Measurements from ENCODE around the gene SAXO1. TPM values are rescaled to one million over a fixed set of nuclear protein-coding genes. Genes with fewer than 3 reads are reported as not detected.

SAXO1 gene
- total and polyA plus RNA-seq, 2 experiments from 2014 or later: 0.02 TPM; not detected in 1

DNA sequence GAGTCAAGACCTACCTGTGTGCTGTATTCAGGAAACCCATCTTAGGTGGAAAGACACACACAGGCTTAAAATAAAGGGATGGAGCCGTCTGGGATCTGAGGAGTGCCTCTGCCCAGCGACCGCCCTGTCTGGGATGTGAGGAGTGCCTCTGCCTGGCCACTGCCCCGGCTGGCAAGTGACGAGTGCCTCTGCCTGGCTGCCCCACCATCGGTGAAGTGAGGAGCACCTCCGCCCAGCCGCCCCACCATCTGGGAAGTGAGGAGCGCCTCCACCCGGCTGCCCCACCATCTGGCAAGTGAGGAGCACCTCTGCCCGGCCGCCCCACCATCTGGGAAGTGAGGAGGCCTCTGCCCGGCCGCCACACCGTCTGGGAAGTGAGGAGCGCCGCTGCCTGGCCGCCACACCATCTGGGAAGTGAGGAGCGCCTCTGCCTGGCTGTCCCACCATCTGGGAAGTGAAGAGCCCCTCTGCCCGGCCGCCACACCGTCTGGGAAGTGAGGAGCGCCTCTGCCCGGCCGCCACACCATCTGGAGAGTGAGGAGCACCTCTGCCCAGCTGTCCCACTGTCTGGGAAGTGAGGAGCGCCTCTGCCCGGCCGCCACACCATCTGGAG is 33.7 kb downstream of the SAXO1 start (continued):
- TF ChIP-seq ZNF462 (CRISPR knock-in tag; IDR thresholded peaks at IDR 0.05): no peak

- H3K4me3 Mint-ChIP-seq: no peak overlapping the region
- H3F3A ChIP-seq (replicated peaks; ENCODE audit: low read depth): no peaks in the 10 kb centered on the region
- H2AFZ ChIP-seq: no peak overlapping the region
- H3K36me3 ChIP-seq (ENCODE audit: insufficient read depth): no peaks in the 10 kb centered on the region
- no peaks in the 10 kb centered on the region for H3K4me1 Mint-ChIP-seq
- peaks cover 9% of the 10 kb centered on the region for H3K27me3 Mint-ChIP-seq (ENCODE audit: insufficient read depth, low read depth, poor library complexity)
- no peaks in the 10 kb centered on the region for H3K9me2 ChIP-seq (ENCODE audit: insufficient read depth)
- H3K4me1 ChIP-seq (ENCODE audit: insufficient read depth): no peaks in the 10 kb centered on the region
- peaks cover 23% of the 10 kb centered on the region for H3K36me3 Mint-ChIP-seq (ENCODE audit: low read depth)
- no peaks in the 10 kb centered on the region for H3K27me3 ChIP-seq (ENCODE audit: insufficient read depth)
- no peaks in the 10 kb centered on the region for H3K79me2 ChIP-seq (replicated peaks; ENCODE audit: insufficient read depth)
- no peaks in the 10 kb centered on the region for H4K20me1 ChIP-seq (replicated peaks; ENCODE audit: insufficient read depth)
- H3K4me2 ChIP-seq: no peak overlapping the region
- no peak overlapping the region for H3K27ac Mint-ChIP-seq
- H3K27ac ChIP-seq (ENCODE audit: low read depth): no peak overlapping the region
- DNase-seq (ENCODE audit: low spot score) (no peak), ATAC-seq (no peak)
- H3K4me3 ChIP-seq: no peak overlapping the region
- H3K9me3 Mint-ChIP-seq: peaks cover 39% of the 10 kb centered on the region
- TF ChIP-seq STAT1 (IDR thresholded peaks at IDR 0.05; ENCODE audit: unreplicated experiment) (no peak), ZNF114 (CRISPR knock-in tag; IDR thresholded peaks at IDR 0.05) (no peak), ZNF462 (CRISPR knock-in tag; IDR thresholded peaks at IDR 0.05) (no peak), POLR2AphosphoS5 (IDR thresholded peaks at IDR 0.05; ENCODE audit: low read depth) (no peak), ETS1 (IDR thresholded peaks at IDR 0.05) (no peak), JUNB (IDR thresholded peaks at IDR 0.05; ENCODE audit: unreplicated experiment) (no peak), NANOG (IDR thresholded peaks at IDR 0.05; ENCODE audit: borderline replicate concordance) (no peak)
Observed at GRCh38 chr9:18997151-18997550, 35.9 kb downstream of the SAXO1 start.

All from GM23338 (cell line).